Putamen (tissue), 1 donor: Measurements from ENCODE around the gene BLACAT1.
"Not testable (repeated sequence)": the region's sequence is repeated elsewhere in the genome, so short reads cannot be mapped to it uniquely, and the experiment has no call there.

ENCODE experiments used
- DNase-seq: peaks from one replicate; pipeline ENCODE4 v3.0.0-alpha.2; 2016; ENCODE audit warnings: low spot score

The BLACAT1 gene

GRCh38 chr1:205440476-205441317, 15.1 kb downstream of the BLACAT1 start:
- no peak for DNase-seq

DNA sequence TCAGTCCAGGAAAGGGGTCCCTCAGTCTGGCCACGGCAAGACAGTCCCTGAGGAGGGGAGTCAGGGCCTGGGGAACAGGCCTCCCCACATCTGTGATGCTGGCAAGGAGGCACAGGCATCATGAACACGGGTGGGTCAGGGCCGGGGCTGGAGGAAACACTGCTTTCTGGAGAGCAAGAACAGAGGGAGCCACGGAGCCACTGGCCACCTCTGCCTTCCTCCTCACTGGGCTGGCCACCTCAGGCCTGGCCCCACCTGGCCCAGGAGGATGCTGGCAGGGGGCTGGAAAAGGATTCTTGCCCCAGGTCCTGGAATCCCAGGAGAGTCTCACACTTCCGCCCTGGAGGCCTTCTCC, 15.7 kb downstream of the BLACAT1 start:
- no peak for DNase-seq

- peak; percentile 68 for DNase-seq
Observed at GRCh38 chr1:205438213-205439158, 17.4 kb downstream of the BLACAT1 start.

GRCh38 chr1:205437570-205437969, 18.3 kb downstream of the BLACAT1 start:
- no peak for DNase-seq

GRCh38 chr1:205436776-205437410, 19.0 kb downstream of the BLACAT1 start:
- DNase-seq = no peak

GRCh38 chr1:205435578-205436573, 20.0 kb downstream of the BLACAT1 start:
- peak; percentile 42 for DNase-seq

DNA sequence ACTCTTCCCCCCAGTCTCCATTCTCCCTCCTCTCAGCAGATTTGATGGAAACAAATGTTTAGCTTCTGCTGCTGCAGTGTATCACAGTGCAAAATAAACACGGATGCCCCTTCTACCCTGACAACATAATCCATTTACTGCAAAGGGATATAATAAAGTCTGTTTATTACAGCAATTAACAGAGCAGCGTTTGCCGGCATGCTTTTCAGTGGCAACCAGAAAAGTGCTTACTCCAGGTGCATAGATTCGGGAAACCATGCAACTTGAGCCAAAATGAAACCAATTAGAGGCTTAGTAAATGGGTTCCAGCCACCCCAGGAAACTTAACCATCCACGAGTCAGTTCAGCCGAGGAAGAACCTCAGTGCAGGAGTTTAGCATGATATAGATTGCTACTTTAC, 21.1 kb downstream of the BLACAT1 start:
- DNase-seq = no peak

DNA sequence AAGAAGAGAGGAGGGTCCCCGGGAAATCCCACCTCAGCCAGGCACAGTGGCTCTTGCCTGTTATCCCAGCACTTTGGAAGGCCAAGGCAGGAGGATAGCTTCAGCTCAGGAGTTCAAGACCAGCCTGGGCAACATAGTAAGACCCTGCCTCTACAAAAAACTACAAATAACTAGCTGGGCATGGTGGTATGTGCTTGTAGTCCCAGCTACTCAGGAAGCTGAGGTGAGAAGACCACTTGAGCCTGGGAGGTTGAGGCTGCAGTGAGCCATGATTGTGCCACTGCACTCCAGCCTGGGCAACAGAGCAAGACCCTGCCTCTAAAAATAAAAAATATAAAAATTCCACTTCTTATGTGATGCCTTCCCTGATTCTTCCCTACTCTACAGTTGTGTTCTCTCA, 23.2 kb downstream of the BLACAT1 start:
- not testable (repeated sequence) for DNase-seq

DNA sequence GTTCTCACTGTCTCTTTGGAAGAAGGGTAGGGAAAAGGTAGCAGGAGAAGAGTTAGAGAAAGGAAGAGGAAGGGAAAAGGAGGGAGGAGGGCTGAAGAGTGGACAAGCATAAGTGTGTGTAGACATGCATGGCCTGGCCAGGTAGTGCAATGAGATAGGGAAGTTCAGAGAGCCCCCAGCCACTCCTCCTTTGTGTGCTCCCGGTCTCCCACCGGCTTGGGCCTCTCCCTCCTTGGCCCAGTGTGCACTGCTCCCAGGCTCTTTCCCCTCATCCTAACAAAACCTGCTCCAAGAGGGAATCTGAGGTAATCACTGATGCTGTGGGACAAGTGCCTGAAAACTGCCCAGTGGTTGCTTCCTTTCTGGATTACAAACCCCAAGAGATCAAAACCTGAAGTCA, 23.7 kb downstream of the BLACAT1 start:
- no peak for DNase-seq

- peak; percentile 53 for DNase-seq
Observed at GRCh38 chr1:205430696-205431305, 25.0 kb downstream of the BLACAT1 start.

DNA sequence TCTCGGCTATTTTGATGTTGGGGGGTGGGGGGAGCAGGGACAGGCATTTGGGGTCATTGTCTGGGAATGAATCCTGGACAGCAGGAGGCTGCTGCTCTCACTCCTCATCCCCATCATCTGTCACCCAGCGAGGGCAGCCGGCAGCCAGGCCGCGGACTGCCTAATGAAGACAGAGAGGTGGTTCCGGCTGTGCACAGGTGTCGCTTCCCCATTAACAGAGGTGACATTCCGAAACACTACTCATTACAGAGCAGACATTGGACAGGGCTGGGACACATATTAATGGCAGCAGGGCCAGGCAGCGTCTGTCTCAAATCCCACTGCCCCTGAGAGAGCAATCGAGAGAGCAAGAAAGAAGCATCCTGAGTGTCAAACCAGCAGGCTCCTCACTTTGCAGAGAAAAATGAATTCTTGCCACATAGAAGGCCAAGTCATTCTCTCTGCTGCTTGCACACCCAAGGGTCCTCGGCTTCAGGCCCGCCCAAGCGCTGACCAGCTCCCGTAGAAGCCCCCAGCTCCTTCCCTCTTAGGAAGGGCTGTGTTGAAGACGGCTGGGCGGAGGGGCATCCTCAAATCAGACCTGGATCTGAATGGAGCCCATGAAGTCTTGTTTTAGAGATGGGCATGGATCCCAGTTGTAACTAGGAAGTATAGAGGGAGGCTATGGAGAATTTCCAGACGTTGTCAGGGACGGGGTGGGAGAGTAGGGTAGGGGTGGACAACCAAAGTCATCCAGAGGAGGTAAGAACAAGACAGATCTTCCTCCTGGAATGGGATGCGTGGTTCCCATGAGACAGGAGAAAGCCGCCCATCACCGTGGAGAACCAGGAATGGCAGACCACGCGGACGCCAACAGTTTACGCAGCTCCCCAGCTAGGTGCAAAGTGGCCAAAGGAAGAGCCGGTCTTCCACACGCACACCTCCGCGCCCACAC, 25.8 kb downstream of the BLACAT1 start:
- DNase-seq = no peak

DNA sequence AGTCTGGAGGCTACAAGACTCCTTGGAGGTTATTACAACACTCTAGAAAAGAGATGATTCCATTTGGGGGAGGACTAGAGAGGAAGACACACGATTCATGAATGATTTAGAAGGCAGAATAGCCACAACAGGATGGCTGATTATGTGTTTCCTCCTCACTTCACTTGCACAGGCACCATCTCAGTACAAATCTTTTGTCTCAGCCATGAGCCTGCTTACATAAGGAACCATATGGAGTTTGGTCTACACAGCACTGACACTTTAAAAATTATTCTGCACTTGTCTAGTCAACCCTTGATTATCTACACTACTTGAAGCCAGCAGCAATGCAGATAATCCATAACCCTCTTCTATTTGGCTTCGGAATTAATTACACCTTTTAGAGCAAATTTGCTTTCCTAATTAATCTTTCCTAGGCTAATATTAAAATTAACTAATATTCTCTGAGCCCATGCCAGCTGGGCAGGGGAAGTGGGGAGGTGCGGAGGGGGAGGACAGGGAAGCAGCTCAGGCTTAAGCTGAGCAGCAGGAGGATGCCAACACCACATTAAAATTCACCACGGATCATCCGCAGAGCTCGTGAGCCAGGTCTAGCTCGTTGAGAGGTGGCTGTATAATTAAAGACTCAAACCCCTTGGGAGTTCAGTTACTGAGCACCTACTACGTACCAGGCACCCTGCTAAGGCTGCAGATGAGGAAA, 30.8 kb downstream of the BLACAT1 start:
- no peak for DNase-seq

DNA sequence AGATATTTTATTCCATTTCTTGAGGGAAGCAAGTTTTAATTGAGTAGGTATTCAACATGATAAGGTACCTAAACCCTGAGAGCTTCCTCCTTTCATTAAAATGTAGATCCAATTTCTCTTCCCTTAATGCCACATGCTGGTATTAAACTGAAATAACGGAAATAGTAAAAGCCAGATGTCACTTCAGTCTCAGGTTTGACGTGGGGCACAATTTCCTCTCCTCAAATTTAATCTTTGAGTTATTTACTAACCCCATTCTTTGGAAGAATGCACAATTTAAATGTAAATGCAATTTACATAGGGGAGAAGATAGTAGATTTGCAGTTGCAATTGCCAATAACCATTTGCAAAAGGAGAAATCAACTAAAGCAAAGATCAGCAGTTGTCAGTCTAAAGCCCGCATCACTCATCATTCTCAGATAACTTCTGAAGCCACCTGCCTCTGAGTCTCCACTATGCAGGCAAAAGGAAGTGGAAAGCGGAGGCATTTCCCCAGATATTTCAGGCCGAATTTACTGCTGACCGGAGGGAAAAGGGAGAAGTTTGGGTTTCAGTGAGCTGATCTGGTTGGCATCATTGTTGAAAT, 31.9 kb downstream of the BLACAT1 start:
- no peak for DNase-seq

GRCh38 chr1:205422993-205423642, 32.7 kb downstream of the BLACAT1 start:
- no peak for DNase-seq

- no peak for DNase-seq
Observed at GRCh38 chr1:205421798-205422197, 34.0 kb downstream of the BLACAT1 start, which contains the start of gene LEMD1. TSS of gene LEMD1 (minus strand) at chr1:205422056. CDS start at chr1:205420536, 1,520 bp downstream.

- no peak for DNase-seq
Observed at GRCh38 chr1:205420938-205421337, 34.9 kb downstream of the BLACAT1 start.

GRCh38 chr1:205417870-205418635, 37.8 kb downstream of the BLACAT1 start:
- no peak for DNase-seq
